HG02981 (cell line): Measurements from ENCODE around the gene MRPS5.

Experiments
- ATAC-seq: cut with Tn5 transposase; IDR thresholded peaks from one replicate; pipeline ENCODE4 v1.9.1; 2021; ENCODE audit warnings: mild to moderate bottlenecking, moderate library complexity; ENCODE audit not compliant: unreplicated experiment

The MRPS5 gene

GRCh38 chr2:95061119-95061512 is 60.5 kb downstream of the MRPS5 start:
- no peak for ATAC-seq

DNA sequence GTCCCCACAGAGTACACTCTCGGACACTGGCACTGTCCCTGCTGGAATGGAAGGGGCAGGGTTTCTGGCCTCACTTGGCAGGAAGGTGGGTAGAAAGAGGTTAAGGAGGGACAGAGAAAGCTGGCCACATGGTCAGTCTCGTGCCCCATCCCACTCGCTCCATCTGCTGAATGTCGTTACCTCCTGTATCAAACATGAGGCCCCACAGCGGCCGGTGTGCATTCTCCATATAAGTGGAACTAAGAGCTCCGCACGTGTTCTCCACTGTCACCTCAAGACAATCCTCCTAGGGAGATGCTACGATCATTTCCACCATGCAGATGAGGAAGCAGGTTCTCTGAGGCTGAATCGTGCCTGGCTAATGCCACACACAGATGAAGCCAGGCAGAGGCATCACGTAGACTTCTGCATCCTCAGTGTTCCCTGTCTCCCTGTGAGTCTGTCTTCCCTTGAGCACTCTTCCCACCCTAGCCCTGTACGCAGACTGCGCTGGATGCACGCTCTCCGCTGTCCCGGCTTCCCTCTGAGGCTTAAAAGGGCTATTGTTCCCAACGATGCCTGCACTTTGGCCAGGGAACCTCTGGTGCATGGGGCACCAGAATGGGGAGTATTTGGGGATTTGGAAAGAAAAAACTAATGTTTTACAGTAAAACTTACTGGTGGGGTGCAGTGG is 61.0 kb downstream of the MRPS5 start:
- ATAC-seq = no peak

DNA sequence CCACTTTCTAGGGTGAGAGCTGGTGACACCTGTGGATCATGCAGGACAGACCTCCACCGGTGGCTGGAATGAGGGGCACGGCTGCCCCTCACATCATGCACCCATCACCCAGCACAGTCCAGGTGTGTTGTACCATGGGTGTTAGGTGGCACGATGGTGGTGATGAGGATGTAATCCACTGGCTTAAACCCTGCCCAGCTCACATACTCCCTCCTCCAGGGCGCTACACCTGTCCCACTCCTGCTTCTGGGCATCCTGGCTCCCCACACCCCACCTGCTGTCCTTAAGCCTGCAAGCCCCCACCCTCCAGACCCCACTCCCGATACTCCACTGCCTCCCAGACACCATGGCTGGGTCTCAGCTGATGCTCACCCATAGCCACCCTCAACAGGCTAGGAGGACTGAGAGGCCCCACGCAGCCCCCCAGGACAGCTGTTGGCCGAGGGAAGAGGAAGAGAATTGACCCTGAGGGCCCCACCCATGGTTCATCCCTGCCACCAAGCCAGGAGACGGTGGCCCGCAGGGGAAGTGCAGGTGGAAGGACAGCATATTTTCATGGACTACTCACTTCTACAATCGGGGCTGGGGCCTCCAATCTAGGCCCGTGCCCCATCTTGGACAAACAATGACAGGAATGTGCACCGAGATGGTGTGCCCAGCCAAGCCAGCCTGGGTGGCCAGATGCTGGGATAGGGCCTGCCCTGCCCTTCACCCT is 61.8 kb downstream of the MRPS5 start:
- ATAC-seq = no peak

GRCh38 chr2:95058989-95059641 is 62.5 kb downstream of the MRPS5 start:
- ATAC-seq = no peak

DNA sequence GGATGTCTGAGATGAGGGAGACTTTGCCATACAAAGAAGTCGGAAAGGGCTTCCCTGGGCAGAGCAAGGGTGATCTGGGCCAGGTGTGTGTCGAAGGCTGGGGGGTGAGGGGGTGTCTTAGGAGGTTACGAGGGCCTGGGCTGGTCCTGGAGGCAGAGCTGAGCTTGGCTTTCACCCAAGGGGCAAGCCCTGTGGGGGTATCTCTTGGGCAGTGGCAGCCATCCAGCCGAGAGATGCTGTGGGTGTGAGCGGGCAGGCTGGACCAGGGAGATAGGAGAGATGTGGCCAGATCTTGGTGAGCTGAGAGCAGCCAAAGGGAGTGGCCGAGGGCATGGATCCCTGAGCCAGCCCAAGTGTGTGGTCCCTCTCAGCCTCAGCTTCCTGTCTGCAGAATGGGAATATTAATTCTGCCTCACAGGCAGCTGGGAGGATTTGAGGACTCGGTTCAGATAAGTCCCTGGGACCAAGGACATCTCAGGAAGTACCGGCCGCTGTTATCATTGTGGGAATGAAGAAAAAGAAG is 63.1 kb downstream of the MRPS5 start:
- ATAC-seq = no peak

DNA sequence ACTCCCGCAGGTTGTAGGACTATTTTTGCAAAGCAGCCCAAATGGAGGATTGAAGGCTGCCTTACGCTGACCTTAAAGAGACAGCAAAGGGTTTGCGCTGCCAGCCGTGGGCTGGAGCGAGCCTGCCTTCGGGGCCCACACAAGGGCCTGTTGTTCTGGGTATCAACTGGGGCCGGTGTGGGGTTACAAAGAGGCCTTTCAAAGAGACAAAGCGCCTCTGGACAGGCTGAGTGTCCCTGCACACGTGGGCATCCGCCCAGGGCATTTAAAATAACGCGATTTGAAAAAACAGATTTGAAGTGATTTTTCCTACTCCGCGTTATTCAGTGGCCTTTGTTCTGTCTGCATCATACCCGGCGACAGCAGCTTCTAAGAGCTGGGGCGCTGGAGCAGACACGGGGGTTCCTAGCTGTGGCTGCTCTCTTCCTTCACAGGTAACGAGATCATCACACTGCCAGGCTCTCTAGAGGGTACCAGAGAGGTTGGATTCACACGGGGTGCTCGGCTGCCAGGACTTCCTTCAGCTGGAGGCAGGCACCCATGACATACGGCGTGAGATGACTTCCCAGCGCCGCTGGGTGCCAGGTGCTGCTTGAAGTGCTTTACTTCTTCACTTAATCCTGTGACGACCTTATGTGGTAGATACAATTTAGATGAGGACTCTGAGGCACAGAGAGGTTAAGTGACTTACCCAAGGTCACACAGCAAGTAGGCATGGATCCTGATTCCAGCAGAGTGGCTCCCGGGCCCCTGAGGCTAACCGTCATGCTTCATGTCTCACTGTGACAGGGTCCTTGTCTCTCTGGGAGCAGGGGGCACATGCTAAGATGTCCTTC is 63.9 kb downstream of the MRPS5 start:
- no peak for ATAC-seq

DNA sequence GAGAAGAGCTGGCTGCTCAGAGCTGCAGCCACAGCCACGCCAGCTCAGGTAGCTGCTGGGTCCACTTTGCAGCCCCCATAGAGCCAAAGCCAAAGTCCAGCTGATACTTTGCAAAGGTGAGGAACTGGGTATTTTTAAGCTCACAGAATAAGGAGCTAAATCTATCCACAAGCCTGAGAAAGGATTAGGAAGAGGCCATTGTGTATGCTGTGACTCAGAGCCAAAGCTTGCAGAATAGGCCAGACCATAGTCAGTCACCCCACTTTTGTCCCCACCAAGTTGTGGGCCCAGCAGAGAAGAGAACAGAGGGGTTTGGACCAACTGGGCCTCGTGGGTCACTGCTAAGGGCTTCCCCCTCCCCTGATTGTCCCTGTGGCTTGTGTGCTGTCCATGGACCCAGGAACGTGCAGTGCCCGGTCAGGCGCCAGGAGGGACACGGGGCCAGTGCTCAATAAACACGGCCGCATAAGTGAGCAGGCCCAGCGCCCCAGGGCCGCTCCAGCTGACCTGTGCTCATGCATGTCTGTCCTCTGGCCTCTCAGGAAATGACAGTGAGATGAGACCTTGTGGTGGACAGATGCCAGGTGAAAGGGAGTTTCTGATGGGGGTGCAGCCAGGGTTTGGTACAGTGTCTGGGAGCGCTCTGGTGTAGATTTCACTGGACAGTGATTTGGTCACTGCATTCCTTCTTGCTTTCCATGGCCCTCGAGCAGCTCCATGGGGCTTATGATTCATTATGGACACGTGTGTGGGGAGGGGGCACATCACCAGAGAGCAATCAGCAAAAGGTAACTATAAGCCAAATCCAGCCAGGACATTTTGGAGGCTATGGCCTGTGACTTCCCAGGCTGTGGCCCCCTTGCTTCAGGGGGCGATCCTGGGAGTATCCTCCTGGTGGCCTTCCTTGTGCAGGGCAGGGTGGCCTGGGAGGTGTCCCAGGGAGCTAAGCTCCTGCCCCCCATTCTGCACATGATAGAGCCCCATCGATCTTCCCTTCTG is 64.8 kb downstream of the MRPS5 start:
- no peak for ATAC-seq

DNA sequence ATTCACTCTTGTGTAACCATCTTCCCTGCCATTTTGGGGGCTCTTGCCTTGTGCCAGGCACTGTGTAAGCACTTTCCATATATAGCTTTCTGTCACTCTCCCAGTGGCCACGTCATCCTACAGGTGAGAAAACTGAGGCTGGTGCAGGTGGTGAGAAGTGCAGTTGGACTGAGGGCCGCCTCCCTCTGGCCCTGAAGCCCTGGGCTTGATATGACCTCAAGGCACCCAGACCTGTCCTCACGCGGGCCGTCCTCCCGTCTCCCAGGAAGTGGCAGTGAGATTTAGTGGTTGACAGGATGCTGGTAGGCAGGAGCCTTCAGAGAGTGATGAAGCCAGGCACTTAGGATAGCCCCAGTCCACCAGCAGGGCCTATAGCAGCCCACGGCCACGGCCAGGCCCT is 65.6 kb downstream of the MRPS5 start:
- ATAC-seq = no peak

DNA sequence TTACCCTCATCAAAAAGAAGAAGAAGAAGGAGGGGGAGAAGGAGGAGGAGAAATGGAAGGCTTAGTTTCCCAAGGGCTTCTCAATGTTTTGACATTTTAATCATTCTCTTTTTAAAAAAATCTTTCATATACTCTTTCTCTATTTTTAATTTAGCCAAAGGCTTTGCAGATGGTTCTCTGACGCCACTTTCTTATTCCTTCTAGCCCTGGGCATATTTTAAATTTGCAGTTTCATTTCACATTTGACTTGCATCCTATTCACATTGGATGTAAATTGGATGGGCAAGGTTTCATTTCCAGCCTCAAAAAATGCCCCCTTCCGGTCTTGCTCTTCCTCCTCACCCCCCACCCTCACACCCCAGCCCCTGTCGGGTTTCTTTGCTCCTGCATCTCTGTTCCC is 66.3 kb downstream of the MRPS5 start:
- ATAC-seq = no peak

GRCh38 chr2:95054016-95054415 is 67.6 kb downstream of the MRPS5 start:
- ATAC-seq = no peak

- ATAC-seq = no peak
These were observed 68.1 kb downstream of the MRPS5 start for GRCh38 chr2:95053543-95053942.

DNA sequence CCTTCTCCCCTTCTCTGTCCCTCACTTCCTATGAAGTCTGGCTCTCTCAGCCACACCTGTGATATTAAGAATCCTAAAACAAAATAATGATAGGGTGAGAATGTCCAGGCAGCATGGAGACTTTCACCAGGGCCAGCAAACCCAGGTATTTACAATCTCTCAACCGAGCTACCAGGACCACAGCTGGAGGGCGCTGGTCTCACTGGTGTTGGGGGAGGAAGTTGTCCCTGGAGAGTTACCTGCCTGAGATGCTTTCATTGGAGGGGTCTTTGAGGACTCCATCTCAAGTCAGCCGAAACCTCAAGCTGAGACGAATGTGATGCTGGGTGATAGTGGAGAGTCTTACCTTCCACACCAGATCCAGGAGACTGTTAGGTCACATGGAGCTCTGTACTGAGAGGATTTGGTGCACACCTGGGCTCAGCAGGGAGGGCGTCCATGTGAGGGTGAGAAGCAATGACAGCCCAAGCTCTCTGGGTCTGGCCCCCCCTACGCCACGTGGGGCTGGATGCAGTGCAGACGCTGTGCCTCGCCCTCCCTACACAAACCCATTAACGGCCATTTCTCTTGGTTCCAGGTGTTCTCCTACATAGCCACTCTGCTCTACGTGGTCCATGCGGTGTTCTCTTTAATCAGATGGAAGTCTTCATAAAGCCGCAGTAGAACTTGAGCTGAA is 68.7 kb downstream of the MRPS5 start:
- no peak for ATAC-seq

DNA sequence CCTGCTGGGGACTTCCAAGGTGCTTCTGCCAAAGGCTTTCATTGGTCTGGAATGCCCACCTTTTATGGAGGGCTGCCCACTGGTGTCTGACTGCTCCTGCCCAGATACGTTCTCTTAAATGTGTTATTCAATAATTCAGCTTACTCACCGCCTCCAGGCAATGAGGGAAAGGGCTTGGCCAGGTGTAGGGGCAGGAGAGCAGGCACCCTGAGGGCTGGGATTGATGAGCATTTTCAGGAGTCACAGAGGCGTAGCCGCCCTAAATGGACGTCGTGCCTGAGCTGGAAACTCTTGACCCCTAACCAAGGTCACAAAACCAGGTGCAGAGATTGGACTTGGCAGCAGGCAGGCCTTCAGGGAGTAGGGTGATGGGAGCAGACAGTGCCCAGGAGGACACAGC is 69.3 kb downstream of the MRPS5 start:
- ATAC-seq = no peak

GRCh38 chr2:95051626-95052025 is 70.0 kb downstream of the MRPS5 start:
- ATAC-seq = no peak

DNA sequence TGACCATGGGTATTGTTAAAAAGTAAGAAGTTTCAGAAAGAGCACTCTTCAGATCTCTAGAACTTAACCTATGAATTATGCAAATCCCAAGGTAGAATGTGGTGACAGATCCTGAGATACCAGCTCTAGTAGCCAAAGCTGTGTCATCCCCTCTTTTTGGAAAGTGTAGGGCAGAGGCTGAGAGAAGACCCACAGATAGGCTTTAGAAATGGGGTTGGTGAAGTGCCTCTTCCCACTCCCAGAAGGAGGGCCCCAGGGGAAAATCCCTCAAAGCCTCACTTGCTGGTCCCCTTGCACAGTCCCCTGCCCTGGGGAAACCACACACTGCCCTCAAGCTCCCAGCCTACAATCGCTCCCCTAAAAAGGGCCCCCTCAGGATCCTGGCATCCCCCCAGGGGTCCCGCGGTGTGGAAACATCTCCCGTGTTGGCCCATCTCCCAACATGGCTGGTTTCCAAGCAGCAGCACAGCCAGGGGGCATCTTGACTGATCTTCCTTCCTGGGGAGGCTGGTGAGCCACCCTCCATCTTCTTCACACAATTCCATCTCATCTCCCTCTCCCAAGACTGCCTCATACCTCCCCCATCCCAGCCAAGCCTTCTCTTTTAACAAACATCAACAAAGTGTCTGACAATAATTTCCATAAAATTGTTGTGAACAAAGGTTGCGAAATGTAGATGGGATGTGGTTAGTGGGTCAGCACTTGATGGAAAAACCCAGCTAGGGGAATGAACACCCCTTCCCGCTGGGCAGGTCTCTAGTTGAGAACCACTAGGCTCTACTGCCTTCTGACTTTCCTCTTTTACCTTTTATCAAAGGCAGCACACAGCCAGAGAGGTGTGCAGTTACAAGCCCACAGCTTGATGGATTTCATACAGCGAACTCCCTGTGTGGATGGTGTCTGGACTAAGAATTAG is 71.0 kb downstream of the MRPS5 start:
- no peak for ATAC-seq

DNA sequence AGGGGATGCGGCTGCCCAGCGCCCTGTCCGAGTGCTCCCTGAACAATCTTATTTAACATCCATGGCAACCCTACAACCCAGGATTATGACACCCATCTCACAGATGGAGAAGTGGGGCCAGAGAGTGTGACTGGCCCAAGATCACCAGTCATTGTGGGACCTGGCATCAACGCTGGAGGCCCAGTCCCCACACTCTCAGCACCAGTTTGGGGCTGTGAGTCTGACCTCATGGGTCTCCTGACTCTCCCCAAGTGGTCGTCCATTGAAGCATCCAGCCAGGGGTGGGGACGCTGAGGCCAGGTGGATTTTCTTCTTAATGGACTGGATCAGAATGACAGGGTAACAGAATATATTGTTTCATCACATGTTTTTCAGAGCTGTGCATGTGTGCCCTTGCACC is 71.6 kb downstream of the MRPS5 start:
- ATAC-seq = no peak

GRCh38 chr2:95049683-95049955 is 72.0 kb downstream of the MRPS5 start:
- no peak for ATAC-seq

DNA sequence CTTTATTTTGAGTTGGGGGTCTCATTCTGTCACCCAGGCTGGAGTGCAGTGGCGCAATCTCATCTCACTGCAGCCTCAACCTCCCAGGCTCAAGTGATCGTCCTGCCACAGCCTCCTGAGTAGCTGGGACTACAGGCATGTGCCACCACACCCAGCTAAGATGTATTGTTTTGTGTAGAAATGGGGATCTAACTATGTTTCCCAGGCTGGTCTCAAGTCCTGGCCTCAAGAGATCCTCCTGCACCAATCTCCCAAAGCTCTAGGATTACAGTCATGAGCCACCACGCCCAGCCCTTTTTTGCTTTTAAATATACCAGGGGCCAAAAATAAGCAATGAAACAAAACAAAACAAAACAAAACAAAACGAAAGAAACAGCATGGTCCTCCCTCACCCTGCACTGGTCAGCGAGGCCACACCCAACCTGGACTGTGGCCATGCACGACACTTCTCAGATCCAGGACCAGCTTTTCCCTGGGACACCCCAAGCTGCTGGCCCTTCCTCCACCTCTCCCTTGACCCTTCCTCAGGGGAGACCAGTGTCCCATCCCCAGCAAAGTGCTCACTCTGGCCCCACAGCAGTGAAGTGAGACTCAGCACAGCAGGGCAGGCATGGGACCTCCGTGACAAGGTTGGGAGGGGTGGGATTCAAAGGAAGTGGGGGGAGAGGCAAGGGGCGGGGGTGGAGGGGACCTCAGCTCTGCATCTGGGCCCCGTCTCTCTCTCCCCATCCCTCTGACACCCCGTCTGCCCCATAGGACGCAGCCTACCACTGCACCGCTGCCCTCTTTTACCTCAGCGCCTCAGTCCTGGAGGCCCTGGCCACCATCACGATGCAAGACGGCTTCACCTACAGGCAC is 72.6 kb downstream of the MRPS5 start:
- no peak for ATAC-seq
